ENCODE results near the gene C10orf143.

- TF ChIP-seq, protein P1, sequence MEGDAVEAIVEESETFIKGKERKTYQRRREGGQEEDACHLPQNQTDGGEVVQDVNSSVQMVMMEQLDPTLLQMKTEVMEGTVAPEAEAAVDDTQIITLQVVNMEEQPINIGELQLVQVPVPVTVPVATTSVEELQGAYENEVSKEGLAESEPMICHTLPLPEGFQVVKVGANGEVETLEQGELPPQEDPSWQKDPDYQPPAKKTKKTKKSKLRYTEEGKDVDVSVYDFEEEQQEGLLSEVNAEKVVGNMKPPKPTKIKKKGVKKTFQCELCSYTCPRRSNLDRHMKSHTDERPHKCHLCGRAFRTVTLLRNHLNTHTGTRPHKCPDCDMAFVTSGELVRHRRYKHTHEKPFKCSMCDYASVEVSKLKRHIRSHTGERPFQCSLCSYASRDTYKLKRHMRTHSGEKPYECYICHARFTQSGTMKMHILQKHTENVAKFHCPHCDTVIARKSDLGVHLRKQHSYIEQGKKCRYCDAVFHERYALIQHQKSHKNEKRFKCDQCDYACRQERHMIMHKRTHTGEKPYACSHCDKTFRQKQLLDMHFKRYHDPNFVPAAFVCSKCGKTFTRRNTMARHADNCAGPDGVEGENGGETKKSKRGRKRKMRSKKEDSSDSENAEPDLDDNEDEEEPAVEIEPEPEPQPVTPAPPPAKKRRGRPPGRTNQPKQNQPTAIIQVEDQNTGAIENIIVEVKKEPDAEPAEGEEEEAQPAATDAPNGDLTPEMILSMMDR (IDR thresholded peaks at IDR 0.05 in 4 of 5, conservative IDR thresholded peaks at IDR 0.05 in 1 of 5) = no peak
- peak in 1 of 2 donors; percentile 42 for TF ChIP-seq POLR2A (IDR thresholded peaks at IDR 0.05)
These were observed 652 bp upstream of the C10orf143 start for GRCh38 chr10:130111113-130111851.
